Neuronal stem cell (in vitro differentiated cells): ENCODE measurements around the gene CDC27.

Experiments used
- DNase-seq: peaks from one replicate; pipeline ENCODE4 v3.0.0-alpha.2; 2013; ENCODE audit warnings: low spot score
- H2AFZ ChIP-seq: one replicate; pipeline ENCODE4 v1.6.1; 2013; ENCODE audit warnings: mild to moderate bottlenecking, low read length, inconsistent platforms
- H2AK5ac ChIP-seq: 2 replicates; pipeline ENCODE4 v1.6.1; 2013; ENCODE audit warnings: low read depth, mild to moderate bottlenecking, inconsistent platforms, low read length, moderate library complexity, mixed read lengths
- H2BK120ac ChIP-seq: 2 replicates; pipeline ENCODE4 v1.6.1; 2013; ENCODE audit warnings: low read depth, mild to moderate bottlenecking, inconsistent platforms, low read length, moderate library complexity, mixed read lengths
- H2BK12ac ChIP-seq: one replicate; pipeline ENCODE4 v1.6.1; 2013; ENCODE audit warnings: low read length, inconsistent platforms
- H2BK15ac ChIP-seq: 2 replicates; pipeline ENCODE4 v1.6.1; 2013; ENCODE audit warnings: mild to moderate bottlenecking, low read length, inconsistent platforms, mixed read lengths
- H2BK5ac ChIP-seq: one replicate; pipeline ENCODE4 v1.6.1; 2013; ENCODE audit warnings: inconsistent platforms, mild to moderate bottlenecking, low read length, moderate library complexity
- H3K14ac ChIP-seq: one replicate; pipeline ENCODE4 v1.6.1; 2013; ENCODE audit warnings: low read length, inconsistent platforms
- H3K18ac ChIP-seq: 2 replicates; pipeline ENCODE4 v1.6.1; 2013; ENCODE audit warnings: low read length, inconsistent platforms
- H3K23ac ChIP-seq: 2 replicates; pipeline ENCODE4 v1.6.1; 2013; ENCODE audit warnings: low read depth, mild to moderate bottlenecking, mixed read lengths, low read length, inconsistent platforms; ENCODE audit not compliant: poor library complexity
- H3K27ac ChIP-seq: replicated peaks from 3 replicates; pipeline ENCODE4 v1.5.1; 2013; ENCODE audit warnings: low read length, inconsistent platforms
- H3K27me3 ChIP-seq, 3 experiments: 2 replicates each; pipeline ENCODE4 v1.6.1; 2013; ENCODE audit warnings: low read length in 3 of 3, mild to moderate bottlenecking in 2 of 3, inconsistent platforms in 1 of 3, low read depth in 1 of 3, mixed read lengths in 1 of 3, moderate library complexity in 1 of 3; ENCODE audit not compliant: control insufficient read depth in 3 of 3, insufficient read depth in 3 of 3
- H3K36me3 ChIP-seq, 2 donors: replicated peaks in 1 of 2; 2 replicates each; pipeline ENCODE4 v1.6.1; 2013; ENCODE audit warnings: low read length in 2 of 2; ENCODE audit not compliant: control insufficient read depth in 2 of 2, insufficient read depth in 2 of 2
- H3K4ac ChIP-seq: 2 replicates; pipeline ENCODE4 v1.6.1; 2013; ENCODE audit warnings: inconsistent platforms, mild to moderate bottlenecking, low read length, moderate library complexity
- H3K4me1 ChIP-seq, 2 donors: 1 replicate in 1 of 2; 2 replicates in 1 of 2; pipeline ENCODE4 v1.6.1; 2013; ENCODE audit warnings: low read length in 2 of 2, low read depth in 1 of 2; ENCODE audit not compliant: control insufficient read depth in 2 of 2, insufficient read depth in 1 of 2
- H3K4me2 ChIP-seq: one replicate; pipeline ENCODE4 v1.6.1; 2013; ENCODE audit warnings: mild to moderate bottlenecking, low read length, inconsistent platforms; ENCODE audit not compliant: insufficient read depth, poor library complexity, severe bottlenecking
- H3K4me3 ChIP-seq, 2 donors: 2 replicates each; pipeline ENCODE4 v1.5.1; 2013; ENCODE audit warnings: low read length in 2 of 2, mild to moderate bottlenecking in 2 of 2, inconsistent platforms in 1 of 2, moderate library complexity in 1 of 2
- H3K79me1 ChIP-seq: one replicate; pipeline ENCODE4 v1.6.1; 2013; ENCODE audit warnings: low read depth, mild to moderate bottlenecking, inconsistent platforms, low read length, moderate library complexity
- H3K9ac ChIP-seq: one replicate; pipeline ENCODE4 v1.6.1; 2013; ENCODE audit warnings: mild to moderate bottlenecking, low read depth, low read length, inconsistent platforms; ENCODE audit not compliant: poor library complexity
- H3K9me3 ChIP-seq, 2 donors: replicated peaks in 1 of 2; 2 replicates each; pipeline versions ENCODE3 to v1.6.1; 2013; ENCODE audit warnings: low read length in 2 of 2, mild to moderate bottlenecking in 2 of 2, inconsistent platforms in 1 of 2, low read depth in 1 of 2, mixed read lengths in 1 of 2, moderate library complexity in 1 of 2; ENCODE audit not compliant: control insufficient read depth in 2 of 2, insufficient read depth in 1 of 2
- H4K8ac ChIP-seq: one replicate; pipeline ENCODE4 v1.6.1; 2013; ENCODE audit warnings: low read depth, mild to moderate bottlenecking, inconsistent platforms, low read length, moderate library complexity
- H4K91ac ChIP-seq: one replicate; pipeline ENCODE4 v1.6.1; 2013; ENCODE audit warnings: low read length, low read depth, mild to moderate bottlenecking, inconsistent platforms; ENCODE audit not compliant: poor library complexity
- WGBS, 2 donors: extraction: QIAGEN DNeasy Blood & Tissue Kit; methylation state at CpG; one replicate each; pipeline ENCODE4 v1.1.7; 2013; ENCODE audit warnings: missing lambda C conversion rate in 2 of 2, mixed read lengths in 1 of 2; ENCODE audit not compliant: insufficient read length in 2 of 2, insufficient replicate concordance in 1 of 2; ENCODE audit errors: extremely low coverage in 2 of 2; 5-methylcytosine and 5-hydroxymethylcytosine counted together

CDC27 gene

GRCh38 chr17:47190243-47190642 is 1.1 kb upstream of the CDC27 start:
- Histone ChIP-seq H3K14ac (no peak overlapping the region), H3K9ac (no peak overlapping the region), H2BK15ac (no peak overlapping the region), H2BK12ac (no peak overlapping the region), H3K27me3 (peaks cover 0 to 4% (median 0%) of the 10 kb centered on the region in 3 experiments), H3K23ac (no peak overlapping the region), H3K9me3 (peaks cover 0 to 3% of the 10 kb centered on the region in 2 donors), H2AK5ac (no peak overlapping the region), H4K8ac (no peak overlapping the region), H3K4me1 (no peaks in the 10 kb centered on the region), H2BK120ac (no peak overlapping the region), H2AFZ (no peak overlapping the region), H3K18ac (no peak overlapping the region), H2BK5ac (no peak overlapping the region), H3K4ac (no peak overlapping the region), H3K4me3 (no peak overlapping the region), H4K91ac (no peak overlapping the region), H3K79me1 (peaks cover 3% of the 10 kb centered on the region), H3K4me2 (no peak overlapping the region), H3K27ac (no peak overlapping the region), H3K36me3 (peaks cover 0 to 19% of the 10 kb centered on the region in 2 donors)
- no CpG with 5 or more reads among the region's 4 CpGs for WGBS, 2 donors
- DNase-seq: no peak

- no peak for DNase-seq
- Histone ChIP-seq H3K4ac (no peak overlapping the region), H4K91ac (no peak overlapping the region), H3K4me3 (peak overlapping the region; percentile 50 to 67), H3K27ac (no peak overlapping the region), H3K4me1 (no peaks in the 10 kb centered on the region), H2BK5ac (no peak overlapping the region), H3K14ac (no peak overlapping the region), H2AFZ (peak overlapping the region; percentile 88), H2AK5ac (no peak overlapping the region), H3K36me3 (peaks cover 0 to 19% of the 10 kb centered on the region in 2 donors), H3K79me1 (peaks cover 3% of the 10 kb centered on the region), H2BK120ac (no peak overlapping the region), H4K8ac (no peak overlapping the region), H3K27me3 (peaks cover 0 to 4% (median 0%) of the 10 kb centered on the region in 3 experiments), H2BK12ac (no peak overlapping the region), H3K18ac (no peak overlapping the region), H3K4me2 (peak overlapping the region; percentile 73), H3K9ac (no peak overlapping the region), H3K23ac (no peak overlapping the region), H2BK15ac (no peak overlapping the region), H3K9me3 (peaks cover 0 to 3% of the 10 kb centered on the region in 2 donors)
- whole genome bisulfite sequencing, 2 donors: no CpG with 5 or more reads among the region's 5 CpGs
Measured at GRCh38 chr17:47189732-47190237, 690 bp upstream of the CDC27 start.

- Histone ChIP-seq H3K4me3 (peak overlapping the region; percentile 80 to 88), H3K4ac (no peak overlapping the region), H4K91ac (no peak overlapping the region), H2BK12ac (no peak overlapping the region), H4K8ac (no peak overlapping the region), H2AK5ac (peak overlapping the region; percentile 77), H2BK5ac (peak overlapping the region; percentile 47), H3K27ac (peak overlapping the region; percentile 65), H2BK15ac (no peak overlapping the region), H3K23ac (peak overlapping the region; percentile 15), H3K18ac (peak overlapping the region; percentile 98), H3K79me1 (peaks cover 3% of the 10 kb centered on the region), H3K9me3 (peaks cover 0 to 3% of the 10 kb centered on the region in 2 donors), H3K14ac (peak overlapping the region; percentile 95), H3K4me2 (peak overlapping the region; percentile 72), H2BK120ac (no peak overlapping the region), H2AFZ (peak overlapping the region; percentile 87), H3K4me1 (peaks cover 0 to 2% of the 10 kb centered on the region in 2 donors), H3K27me3 (peaks cover 0 to 4% (median 0%) of the 10 kb centered on the region in 3 experiments), H3K9ac (peak overlapping the region; percentile 90), H3K36me3 (peaks cover 0 to 30% of the 10 kb centered on the region in 2 donors)
- no CpG with 5 or more reads among the region's 15 CpGs for WGBS, 2 donors
- peak; percentile 9 for DNase-seq
Measured at GRCh38 chr17:47188271-47188875, 722 bp downstream of the CDC27 start.

GRCh38 chr17:47184681-47185080 is 4.4 kb downstream of the CDC27 start:
- no peak overlapping the region for H3K4me3 ChIP-seq
- no peak overlapping the region for H2BK12ac ChIP-seq
- H2BK120ac ChIP-seq: no peak overlapping the region
- H3K27ac ChIP-seq: no peak overlapping the region
- peaks cover 5 to 62% of the 10 kb centered on the region in 2 donors for H3K36me3 ChIP-seq
- no peak overlapping the region for H3K18ac ChIP-seq
- peaks cover 0 to 3% of the 10 kb centered on the region in 2 donors for H3K9me3 ChIP-seq
- no peaks in the 10 kb centered on the region for H3K27me3 ChIP-seq
- H2AK5ac ChIP-seq: no peak overlapping the region
- H3K14ac ChIP-seq: no peak overlapping the region
- H3K4me2 ChIP-seq: no peak overlapping the region
- no peak overlapping the region for H3K9ac ChIP-seq
- no peak overlapping the region for H2BK15ac ChIP-seq
- H4K8ac ChIP-seq: no peak overlapping the region
- no peak overlapping the region for H3K4ac ChIP-seq
- H3K23ac ChIP-seq: no peak overlapping the region
- no CpG with 5 or more reads among the region's 6 CpGs for WGBS, 2 donors
- no peak for DNase-seq
- H3K4me1 ChIP-seq: peaks cover 0 to 2% of the 10 kb centered on the region in 2 donors
- no peak overlapping the region for H2AFZ ChIP-seq
- H2BK5ac ChIP-seq: no peak overlapping the region
- peaks cover 6% of the 10 kb centered on the region for H3K79me1 ChIP-seq
- no peak overlapping the region for H4K91ac ChIP-seq
